Smooth muscle cell (in vitro differentiated cells): ENCODE data around the gene TAS2R31. TPM values are rescaled to one million over a fixed set of nuclear protein-coding genes. Genes with fewer than 3 reads are reported as not detected.
"Not testable (repeated sequence)": the region's sequence is repeated elsewhere in the genome, so short reads cannot be mapped to it uniquely, and the experiment has no call there.

Experiments
- DNase-seq: peaks from one replicate; lab custom pipeline; 2025; ENCODE audit not compliant: unreplicated experiment; lab: John Stamatoyannopoulos, UW
- H2AFZ ChIP-seq: fragments of 200-600 bp; sonication (generic); 2 replicates; pipeline ENCODE4 v1.6.0; 2016; ENCODE audit warnings: antibody characterized with exemption, low read depth, mild to moderate bottlenecking
- H3F3A ChIP-seq: fragments of 200-600 bp; sonication (generic); 2 replicates; pipeline ENCODE4 v1.6.0; 2017; ENCODE audit warnings: antibody characterized with exemption, low read depth
- H3K27ac ChIP-seq: fragments of 200-600 bp; sonication (generic); 2 replicates; pipeline ENCODE4 v1.5.1; 2016; ENCODE audit warnings: low read depth, mild to moderate bottlenecking
- H3K27me3 ChIP-seq: fragments of 200-600 bp; sonication (generic); 2 replicates; pipeline ENCODE4 v1.6.1; 2016; ENCODE audit warnings: low read depth, mild to moderate bottlenecking
- H3K36me3 ChIP-seq: fragments of 200-600 bp; sonication (generic); 2 replicates; pipeline ENCODE4 v1.5.1; 2016; ENCODE audit warnings: low read depth
- H3K4me1 ChIP-seq: fragments of 200-600 bp; sonication (generic); 2 replicates; pipeline ENCODE4 v1.5.1; 2016; ENCODE audit warnings: low read depth
- H3K4me2 ChIP-seq: fragments of 200-600 bp; sonication (generic); 2 replicates; pipeline ENCODE4 v1.6.0; 2016; ENCODE audit warnings: mild to moderate bottlenecking
- H3K4me3 ChIP-seq: fragments of 200-600 bp; sonication (generic); 2 replicates; pipeline ENCODE4 v1.5.1; 2016; ENCODE audit warnings: mild to moderate bottlenecking
- H3K79me2 ChIP-seq: fragments of 200-600 bp; sonication (generic); 2 replicates; pipeline ENCODE4 v1.6.0; 2016; ENCODE audit warnings: low read depth, mild to moderate bottlenecking
- H3K9ac ChIP-seq: fragments of 200-600 bp; sonication (generic); 2 replicates; pipeline ENCODE4 v1.6.0; 2016; ENCODE audit warnings: low read depth
- H3K9me3 ChIP-seq: fragments of 200-600 bp; sonication (generic); replicated peaks from 2 replicates; pipeline ENCODE4 v1.5.1; 2016; ENCODE audit warnings: low read depth
- H4K20me1 ChIP-seq: fragments of 200-600 bp; sonication (generic); 2 replicates; pipeline ENCODE4 v1.6.0; 2016; ENCODE audit warnings: low read depth
- CTCF ChIP-seq: fragments of 200-600 bp; sonication (generic); IDR thresholded peaks from 2 replicates; pipeline ENCODE4 v1.5.1; 2017; ENCODE audit warnings: borderline replicate concordance, mild to moderate bottlenecking, antibody characterized with exemption; ENCODE audit not compliant: insufficient read depth, poor library complexity, severe bottlenecking
- WGBS: methylation state at CpG from one replicate; pipeline ENCODE4 v1.1.7; 2016; ENCODE audit warnings: low lambda C conversion rate; 5-methylcytosine and 5-hydroxymethylcytosine counted together
- polyA plus RNA-seq: library from polyadenylated mRNA; unstranded; fragments of >200 nt; fragmentation: Nextera tagmentation; extraction: Ambion mirVana; gene quantifications from 2 replicates; pipeline ENCODE4 v1.2.1, GENCODE V29; 2016
- total RNA-seq: library from RNA; depleted of rRNA; stranded (reverse); fragments of >200 nt; gene quantifications from 2 replicates; pipeline ENCODE4 v1.2.3, GENCODE V29; 2014

TAS2R31 gene
- total and polyA plus RNA-seq, 2 experiments from 2014 or later: 4.1 TPM; not detected in 1

- Histone ChIP-seq H3K4me2 (no peak overlapping the region), H3K79me2 (peaks cover 3% of the 10 kb centered on the region), H3K27me3 (no peaks in the 10 kb centered on the region), H3F3A (no peaks in the 10 kb centered on the region), H3K4me3 (no peak overlapping the region), H3K9ac (no peak overlapping the region), H3K27ac (no peak overlapping the region), H2AFZ (no peak overlapping the region), H4K20me1 (no peaks in the 10 kb centered on the region), H3K9me3 (no peaks in the 10 kb centered on the region), H3K4me1 (no peaks in the 10 kb centered on the region), H3K36me3 (no peaks in the 10 kb centered on the region)
- TF ChIP-seq CTCF: no peak
- WGBS: 73% methylated on average over 1 of the region's 1 CpG
- DNase-seq: no peak
Observed at GRCh38 chr12:11070999-11071398, 39.8 kb upstream of the TAS2R31 start.

GRCh38 chr12:11069854-11070365, 38.7 kb upstream of the TAS2R31 start:
- 81% methylated on average over 5 of the region's 5 CpGs for WGBS
- Histone ChIP-seq H3K79me2 (peaks cover 5% of the 10 kb centered on the region), H4K20me1 (no peaks in the 10 kb centered on the region), H3K9ac (no peak overlapping the region), H3K27me3 (no peaks in the 10 kb centered on the region), H3K4me3 (no peak overlapping the region), H3K4me1 (no peaks in the 10 kb centered on the region), H2AFZ (no peak overlapping the region), H3K36me3 (no peaks in the 10 kb centered on the region), H3K4me2 (no peak overlapping the region), H3F3A (no peaks in the 10 kb centered on the region), H3K9me3 (no peaks in the 10 kb centered on the region), H3K27ac (no peak overlapping the region)
- TF ChIP-seq CTCF: no peak
- DNase-seq: no peak

GRCh38 chr12:11067514-11067913, 36.3 kb upstream of the TAS2R31 start:
- WGBS: 75% methylated on average over 2 of the region's 2 CpGs
- no peak for DNase-seq

GRCh38 chr12:11062194-11062593, 31.0 kb upstream of the TAS2R31 start, which contains the start of gene TAS2R46:
Gene TAS2R46, minus strand, starts transcription at chr12:11062294. Its CDS starts 0 bp downstream, at chr12:11062294.
- 97% methylated on average over 1 of the region's 1 CpG for WGBS
- not testable (repeated sequence) for H3K36me3 ChIP-seq, H2AFZ ChIP-seq, H3K9ac ChIP-seq, H3K27ac ChIP-seq, H3K9me3 ChIP-seq, H3K27me3 ChIP-seq, H3K4me3 ChIP-seq, DNase-seq, H3K4me2 ChIP-seq, H3K4me1 ChIP-seq, H3F3A ChIP-seq
- peaks cover 36% of the 10 kb centered on the region for H4K20me1 ChIP-seq
- H3K79me2 ChIP-seq: peaks cover 22% of the 10 kb centered on the region

More at GRCh38 chr12:11067514-11067913, 36.3 kb upstream of the TAS2R31 start:
- no peak overlapping the region for H3K27ac ChIP-seq
- peaks cover 12% of the 10 kb centered on the region for H3K79me2 ChIP-seq
- no peaks in the 10 kb centered on the region for H3K9me3 ChIP-seq
- no peaks in the 10 kb centered on the region for H3K36me3 ChIP-seq
- H3K27me3 ChIP-seq: no peaks in the 10 kb centered on the region
- no peak overlapping the region for H3K9ac ChIP-seq
- no peak overlapping the region for H3K4me3 ChIP-seq
- no peaks in the 10 kb centered on the region for H3F3A ChIP-seq
- H3K4me2 ChIP-seq: no peak overlapping the region
- H2AFZ ChIP-seq: no peak overlapping the region
- H3K4me1 ChIP-seq: no peaks in the 10 kb centered on the region
- H4K20me1 ChIP-seq: peaks cover 11% of the 10 kb centered on the region
- TF ChIP-seq CTCF: no peak
